Mucosa of descending colon (tissue), 3 donors: ENCODE data around the gene ZNF831. TPM values are rescaled to one million over a fixed set of nuclear protein-coding genes. Genes with fewer than 3 reads are reported as not detected.

Experiments used
- ATAC-seq: fragments of 200-7000 bp; cut with Tn5 transposase; one replicate; pipeline ENCODE4 v1.9.1; 2020; ENCODE audit warnings: mild to moderate bottlenecking, moderate library complexity
- DNase-seq, 3 donors: peaks; one replicate each; pipeline ENCODE4 v3.0.0-alpha.2; 2020
- H3K36me3 ChIP-seq: fragments of 200-600 bp; one replicate; pipeline ENCODE4 v1.8.0; 2021; ENCODE audit warnings: low read depth, mild to moderate bottlenecking
- H3K4me1 ChIP-seq: fragments of 200-600 bp; one replicate; pipeline ENCODE4 v1.8.0; 2021; ENCODE audit warnings: low read depth, mild to moderate bottlenecking
- H3K4me3 ChIP-seq: fragments of 200-600 bp; one replicate; pipeline ENCODE4 v1.8.0; 2021; ENCODE audit warnings: mild to moderate bottlenecking
- H3K9me3 ChIP-seq: fragments of 200-600 bp; one replicate; pipeline ENCODE4 v1.8.0; 2021; ENCODE audit warnings: mild to moderate bottlenecking
- intact Hi-C, 2 donors: fragments of 100-400 bp; cut with DNase I in 1 of 2; cut with micrococcal nuclease in 1 of 2; formaldehyde crosslinking; loops; one replicate each; pipeline versions ENCODE4 v1.11.0 to v1.11.1; 2022; cut with DNase I, micrococcal nuclease
- total RNA-seq, 3 donors: library from RNA; stranded (reverse); fragmentation: NEBNext Ultra II Directional in 2 of 3; extraction: Animal tissue kit (Norgen Biotek cat#: 25700) in 2 of 3; gene quantifications; one replicate each; pipeline versions ENCODE4 v1.2.1 to v1.2.4, GENCODE V29; 2021 to 2023
- TF ChIP-seq, protein P1 (sequence below): fragments of 200-600 bp; IDR thresholded peaks from one replicate; pipeline ENCODE4 v1.8.0; 2022; ENCODE audit warnings: antibody characterized with exemption, mild to moderate bottlenecking
- donor health status: DM: no; HTN: no; CAD: no; lungs with moderate emphysema.
- donor health status: DM: no; HTN: no; CAD: no.
- donor health status: DM: no; HTN: yes; CAD: no.

ZNF831 gene
- total RNA-seq, 3 donors from 2014 or later = 0.38 to 0.89 (median 0.57) TPM

DNA sequence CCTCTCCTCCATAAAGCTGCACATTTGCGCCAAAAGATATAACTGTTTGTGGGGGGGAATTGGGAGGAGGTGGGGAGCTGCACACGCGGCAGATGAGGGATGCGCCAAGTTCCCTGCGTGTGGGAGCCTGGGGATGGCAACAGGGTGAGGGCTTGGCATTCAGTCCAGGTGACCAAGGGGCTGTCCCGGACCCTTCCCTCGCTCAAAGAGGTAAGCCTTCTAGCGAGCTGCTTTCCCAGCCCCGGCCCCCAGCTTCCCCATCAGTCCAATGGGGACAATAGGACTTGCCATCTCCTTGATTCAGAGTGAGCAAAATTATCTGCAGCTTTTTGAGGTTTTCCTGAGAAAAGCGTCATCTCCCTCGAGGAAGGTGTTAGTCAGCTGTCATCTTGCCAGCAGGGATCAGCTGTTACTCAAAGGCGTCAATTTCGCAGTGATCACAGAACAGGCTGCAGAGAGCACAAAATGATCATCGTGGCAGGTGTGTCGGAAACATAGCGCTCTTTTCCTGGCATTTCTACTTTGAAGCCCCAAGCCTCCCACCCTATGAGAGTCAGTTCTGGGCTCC, 21.3 kb downstream of the ZNF831 start:
- ATAC-seq = no peak
- TF ChIP-seq, protein P1, sequence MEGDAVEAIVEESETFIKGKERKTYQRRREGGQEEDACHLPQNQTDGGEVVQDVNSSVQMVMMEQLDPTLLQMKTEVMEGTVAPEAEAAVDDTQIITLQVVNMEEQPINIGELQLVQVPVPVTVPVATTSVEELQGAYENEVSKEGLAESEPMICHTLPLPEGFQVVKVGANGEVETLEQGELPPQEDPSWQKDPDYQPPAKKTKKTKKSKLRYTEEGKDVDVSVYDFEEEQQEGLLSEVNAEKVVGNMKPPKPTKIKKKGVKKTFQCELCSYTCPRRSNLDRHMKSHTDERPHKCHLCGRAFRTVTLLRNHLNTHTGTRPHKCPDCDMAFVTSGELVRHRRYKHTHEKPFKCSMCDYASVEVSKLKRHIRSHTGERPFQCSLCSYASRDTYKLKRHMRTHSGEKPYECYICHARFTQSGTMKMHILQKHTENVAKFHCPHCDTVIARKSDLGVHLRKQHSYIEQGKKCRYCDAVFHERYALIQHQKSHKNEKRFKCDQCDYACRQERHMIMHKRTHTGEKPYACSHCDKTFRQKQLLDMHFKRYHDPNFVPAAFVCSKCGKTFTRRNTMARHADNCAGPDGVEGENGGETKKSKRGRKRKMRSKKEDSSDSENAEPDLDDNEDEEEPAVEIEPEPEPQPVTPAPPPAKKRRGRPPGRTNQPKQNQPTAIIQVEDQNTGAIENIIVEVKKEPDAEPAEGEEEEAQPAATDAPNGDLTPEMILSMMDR = no peak
- no peaks in the 10 kb centered on the region for H3K9me3 ChIP-seq
- DNase-seq = no peak
- no peaks in the 10 kb centered on the region for H3K36me3 ChIP-seq
- no peaks in the 10 kb centered on the region for H3K4me1 ChIP-seq
- H3K4me3 ChIP-seq = no peak overlapping the region
- intact Hi-C loops = no loop called here

DNA sequence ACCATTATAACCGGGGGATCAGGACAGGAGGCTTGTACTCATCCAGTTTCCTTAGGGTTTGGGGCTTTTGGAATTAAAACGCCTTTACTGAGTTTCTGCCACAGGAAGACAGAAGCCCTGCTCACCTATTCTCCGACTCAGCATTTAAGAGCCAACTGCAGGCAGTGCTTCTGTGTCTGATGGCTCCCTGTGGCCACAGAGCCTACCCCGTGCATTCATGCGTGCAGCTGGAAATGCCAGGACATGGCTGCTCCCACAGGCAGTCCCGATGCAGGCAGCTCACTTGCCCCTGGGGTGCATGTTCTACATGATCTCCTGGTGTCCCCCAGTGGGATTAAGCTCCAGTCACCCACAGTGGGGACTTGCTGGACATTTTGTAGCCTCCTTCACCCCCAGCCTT, 22.2 kb downstream of the ZNF831 start:
- H3K36me3 ChIP-seq = no peaks in the 10 kb centered on the region
- H3K9me3 ChIP-seq = no peaks in the 10 kb centered on the region
- DNase-seq = no peak
- no peaks in the 10 kb centered on the region for H3K4me1 ChIP-seq
- TF ChIP-seq, protein P1 = no peak
- H3K4me3 ChIP-seq = no peak overlapping the region
- intact Hi-C loops = no loop called here
- ATAC-seq = no peak

DNA sequence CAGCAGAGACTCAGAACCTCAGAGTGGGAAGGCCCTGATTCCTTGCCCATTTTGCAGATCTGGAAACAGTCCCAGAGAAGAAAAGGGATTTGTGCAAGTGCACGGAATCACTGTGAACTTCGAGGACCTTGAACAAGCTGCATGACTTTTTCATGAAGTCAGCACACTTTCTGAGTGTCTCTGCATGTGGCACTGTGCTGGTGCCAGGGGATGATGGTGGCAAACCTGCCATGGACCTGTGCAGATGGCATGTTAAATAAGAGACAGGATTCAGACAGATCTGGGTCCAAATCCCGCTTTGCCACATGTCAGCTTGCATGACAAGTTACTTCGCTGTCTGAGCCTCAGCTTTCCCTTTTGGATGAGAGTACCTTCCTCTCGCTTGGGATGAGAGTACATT, 26.8 kb downstream of the ZNF831 start:
- Histone ChIP-seq H3K4me3 (no peak overlapping the region), H3K9me3 (no peaks in the 10 kb centered on the region), H3K4me1 (no peaks in the 10 kb centered on the region), H3K36me3 (no peaks in the 10 kb centered on the region)
- ATAC-seq (no peak), DNase-seq (no peak)
- TF ChIP-seq, protein P1 = no peak
- intact Hi-C loops = loop anchor here in 1 of 2 donors (10.0 kb wide), 1 partner anchor 86 kb away; no protein-coding TSS in a partner anchor

DNA sequence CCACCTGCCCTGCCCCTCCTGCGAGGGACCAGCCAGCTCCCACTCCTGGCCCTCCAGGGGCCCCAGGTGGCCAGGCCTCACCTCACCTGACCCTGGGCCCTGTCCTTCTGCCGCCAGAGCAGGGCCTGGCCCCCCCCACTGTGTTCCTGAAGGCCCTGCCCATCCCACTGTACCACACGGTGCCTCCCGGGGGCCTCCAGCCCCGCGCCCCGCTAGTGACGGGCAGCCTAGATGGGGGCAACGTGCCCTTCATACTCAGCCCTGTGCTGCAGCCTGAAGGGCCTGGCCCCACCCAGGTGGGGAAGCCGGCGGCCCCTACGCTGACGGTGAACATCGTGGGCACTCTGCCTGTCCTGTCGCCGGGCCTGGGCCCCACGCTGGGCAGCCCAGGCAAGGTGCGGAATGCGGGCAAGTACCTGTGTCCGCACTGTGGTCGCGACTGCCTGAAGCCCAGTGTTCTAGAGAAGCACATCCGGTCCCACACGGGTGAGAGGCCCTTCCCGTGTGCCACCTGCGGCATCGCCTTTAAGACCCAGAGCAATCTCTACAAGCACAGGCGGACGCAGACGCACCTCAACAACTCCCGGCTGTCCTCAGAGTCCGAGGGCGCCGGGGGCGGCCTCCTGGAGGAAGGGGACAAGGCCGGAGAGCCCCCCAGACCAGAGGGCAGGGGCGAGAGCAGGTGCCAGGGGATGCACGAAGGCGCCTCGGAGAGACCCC, 27.6 kb downstream of the ZNF831 start:
- DNase-seq (no peak), ATAC-seq (no peak)
- Histone ChIP-seq H3K4me3 (no peak overlapping the region), H3K36me3 (no peaks in the 10 kb centered on the region), H3K4me1 (peaks cover 1% of the 10 kb centered on the region), H3K9me3 (no peaks in the 10 kb centered on the region)
- TF ChIP-seq, protein P1 = no peak
- intact Hi-C loops = loop anchor here in 1 of 2 donors (10.0 kb wide), 1 partner anchor 86 kb away; no protein-coding TSS in a partner anchor

DNA sequence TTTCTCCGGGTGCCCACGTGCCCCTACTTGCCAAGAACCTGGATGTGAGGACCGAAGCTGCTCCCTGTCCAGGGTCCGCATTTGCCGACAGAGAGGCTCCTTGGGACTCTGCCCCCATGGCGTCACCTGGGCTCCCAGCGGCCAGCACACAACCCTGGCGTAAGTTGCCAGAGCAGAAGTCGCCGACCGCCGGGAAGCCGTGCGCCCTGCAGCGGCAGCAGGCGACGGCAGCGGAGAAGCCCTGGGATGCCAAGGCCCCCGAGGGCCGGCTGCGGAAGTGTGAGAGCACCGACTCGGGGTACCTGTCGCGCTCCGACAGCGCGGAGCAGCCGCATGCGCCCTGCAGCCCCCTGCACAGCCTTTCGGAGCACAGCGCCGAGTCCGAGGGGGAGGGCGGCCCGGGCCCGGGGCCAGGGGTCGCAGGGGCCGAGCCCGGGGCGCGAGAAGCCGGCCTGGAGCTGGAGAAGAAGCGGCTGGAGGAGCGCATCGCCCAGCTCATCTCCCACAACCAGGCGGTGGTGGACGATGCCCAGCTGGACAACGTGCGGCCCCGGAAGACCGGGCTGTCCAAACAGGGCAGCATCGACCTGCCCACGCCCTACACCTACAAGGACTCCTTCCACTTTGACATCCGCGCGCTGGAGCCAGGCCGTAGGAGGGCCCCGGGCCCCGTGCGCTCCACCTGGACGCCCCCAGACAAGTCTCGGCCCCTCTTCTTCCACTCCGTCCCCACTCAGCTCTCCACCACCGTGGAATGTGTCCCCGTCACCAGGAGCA, 28.3 kb downstream of the ZNF831 start:
- Histone ChIP-seq H3K4me3 (no peak overlapping the region), H3K4me1 (peaks cover 3% of the 10 kb centered on the region), H3K9me3 (no peaks in the 10 kb centered on the region), H3K36me3 (no peaks in the 10 kb centered on the region)
- ATAC-seq (no peak), DNase-seq (no peak)
- intact Hi-C loops = loop anchor here in 1 of 2 donors (10.0 kb wide), 1 partner anchor 87 kb away; no protein-coding TSS in a partner anchor
- TF ChIP-seq, protein P1 = no peak
